ENCODE measurements around the gene ZBTB4. TPM values are rescaled to one million over a fixed set of nuclear protein-coding genes. Genes with fewer than 3 reads are reported as not detected.

Gene ZBTB4
- total and polyA plus RNA-seq, 2 experiments from 2014 or later, result 3.6 to 11.2 TPM

- H3K4me1 ChIP-seq (ENCODE audit: insufficient read depth), result peaks cover 13% of the 10 kb centered on the region
- no peaks in the 10 kb centered on the region for H3K9me3 Mint-ChIP-seq
- DNase-seq (ENCODE audit: low spot score), result no peak
- no peak overlapping the region for H3K27ac ChIP-seq (ENCODE audit: low read depth)
- H3K9me2 ChIP-seq (ENCODE audit: insufficient read depth), result no peaks in the 10 kb centered on the region
- peaks cover 29% of the 10 kb centered on the region for H3K4me1 Mint-ChIP-seq
- TF ChIP-seq CREB1 (CRISPR knock-in tag; IDR thresholded peaks at IDR 0.05; ENCODE audit: low read depth) (no peak), ZNF462 (CRISPR knock-in tag; IDR thresholded peaks at IDR 0.05) (no peak), NANOG (IDR thresholded peaks at IDR 0.05; ENCODE audit: borderline replicate concordance) (no peak), EZH2 (IDR thresholded peaks at IDR 0.05; ENCODE audit: low read depth, unreplicated experiment) (no peak), ZNF114 (CRISPR knock-in tag; IDR thresholded peaks at IDR 0.05) (no peak), STAT1 (IDR thresholded peaks at IDR 0.05; ENCODE audit: unreplicated experiment) (no peak), JUNB (IDR thresholded peaks at IDR 0.05; ENCODE audit: unreplicated experiment) (no peak), EZH2phosphoT487 (IDR thresholded peaks at IDR 0.05; ENCODE audit: unreplicated experiment) (no peak), REST (IDR thresholded peaks at IDR 0.05; ENCODE audit: unreplicated experiment) (no peak), POLR2AphosphoS5 (IDR thresholded peaks at IDR 0.05; ENCODE audit: low read depth) (no peak), CTCF (conservative IDR thresholded peaks at IDR 0.05; ENCODE audit: low read depth in 2 of 2) (no peak), ETS1 (IDR thresholded peaks at IDR 0.05) (no peak), ZNF331 (CRISPR knock-in tag; IDR thresholded peaks at IDR 0.05; ENCODE audit: low read depth) (no peak)
- H3K27ac Mint-ChIP-seq, result no peak overlapping the region
- no peak for ATAC-seq
- no peak overlapping the region for H3K4me3 ChIP-seq
- peaks cover 15% of the 10 kb centered on the region for H3K27me3 Mint-ChIP-seq (ENCODE audit: insufficient read depth, low read depth, poor library complexity)
- H3K4me3 Mint-ChIP-seq, result no peak overlapping the region
- peaks cover 52% of the 10 kb centered on the region for H3K36me3 Mint-ChIP-seq (ENCODE audit: low read depth)
- peaks cover 63% of the 10 kb centered on the region for H4K20me1 ChIP-seq (replicated peaks; ENCODE audit: insufficient read depth)
- H3K79me2 ChIP-seq (replicated peaks; ENCODE audit: insufficient read depth), result peaks cover 100% of the 10 kb centered on the region
- H2AFZ ChIP-seq, result no peak overlapping the region
- H3F3A ChIP-seq (replicated peaks; ENCODE audit: low read depth), result peaks cover 23% of the 10 kb centered on the region; the same call in 1 of the 2 replicates
- H3K36me3 ChIP-seq (ENCODE audit: insufficient read depth), result no peaks in the 10 kb centered on the region
- no peak overlapping the region for H3K4me2 ChIP-seq
- no peaks in the 10 kb centered on the region for H3K27me3 ChIP-seq (ENCODE audit: insufficient read depth)
These were observed 10.7 kb upstream of the ZBTB4 start for GRCh38 chr17:7490144-7490543.
